GM19239 (cell line): Measurements from ENCODE around the gene IL22RA2.

Source experiments
- DNase-seq: peaks from one replicate; pipeline ENCODE4 v3.0.0; 2011; ENCODE audit warnings: low spot score; ENCODE audit not compliant: insufficient read length
- FAIRE-seq: peaks from 2 replicates; lab custom pipeline; 2011; peaks lifted over from hg19 to GRCh38; lab: Jason Lieb, UNC

Gene IL22RA2

DNA sequence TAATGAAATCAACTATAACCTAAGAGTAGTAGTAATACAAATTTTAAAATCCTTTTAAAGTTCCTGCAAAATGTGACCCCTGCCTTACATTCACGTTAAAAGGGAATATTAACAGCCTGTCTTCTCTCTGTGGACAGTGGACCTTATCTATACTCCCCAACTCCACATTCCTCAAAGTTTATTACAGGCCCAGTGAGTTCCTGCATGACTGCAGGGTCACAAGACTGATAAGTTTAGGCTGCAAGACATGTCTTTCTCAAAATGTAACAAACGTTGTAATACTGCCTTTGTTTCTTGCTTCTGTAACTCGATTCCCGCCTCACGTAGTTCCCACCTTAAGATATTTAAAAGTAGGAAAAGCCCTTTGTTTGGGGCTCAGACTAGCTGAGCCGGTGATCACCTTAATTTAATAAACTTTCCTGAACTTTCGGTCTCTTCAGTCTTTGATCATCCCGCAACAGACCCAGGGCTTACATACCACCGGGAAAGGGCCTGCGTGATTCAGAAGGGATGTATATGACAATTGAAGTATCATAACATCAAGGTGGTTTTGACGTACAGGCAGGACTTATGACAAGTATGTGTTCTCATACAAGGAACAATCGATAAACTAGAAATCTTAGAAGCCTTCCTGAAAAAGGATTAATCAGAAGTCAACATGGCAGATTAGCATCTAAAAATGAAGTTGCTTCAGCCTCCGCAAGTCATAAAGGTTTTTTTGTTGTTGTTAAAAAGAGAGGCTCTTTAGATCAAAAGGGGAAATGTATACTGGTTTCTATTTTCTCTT, 3.0 kb downstream of the IL22RA2 start:
- FAIRE-seq = no peak
- DNase-seq = no peak

GRCh38 chr6:137167702-137168377, 5.6 kb downstream of the IL22RA2 start:
- FAIRE-seq = peak; percentile 76
- DNase-seq = no peak

DNA sequence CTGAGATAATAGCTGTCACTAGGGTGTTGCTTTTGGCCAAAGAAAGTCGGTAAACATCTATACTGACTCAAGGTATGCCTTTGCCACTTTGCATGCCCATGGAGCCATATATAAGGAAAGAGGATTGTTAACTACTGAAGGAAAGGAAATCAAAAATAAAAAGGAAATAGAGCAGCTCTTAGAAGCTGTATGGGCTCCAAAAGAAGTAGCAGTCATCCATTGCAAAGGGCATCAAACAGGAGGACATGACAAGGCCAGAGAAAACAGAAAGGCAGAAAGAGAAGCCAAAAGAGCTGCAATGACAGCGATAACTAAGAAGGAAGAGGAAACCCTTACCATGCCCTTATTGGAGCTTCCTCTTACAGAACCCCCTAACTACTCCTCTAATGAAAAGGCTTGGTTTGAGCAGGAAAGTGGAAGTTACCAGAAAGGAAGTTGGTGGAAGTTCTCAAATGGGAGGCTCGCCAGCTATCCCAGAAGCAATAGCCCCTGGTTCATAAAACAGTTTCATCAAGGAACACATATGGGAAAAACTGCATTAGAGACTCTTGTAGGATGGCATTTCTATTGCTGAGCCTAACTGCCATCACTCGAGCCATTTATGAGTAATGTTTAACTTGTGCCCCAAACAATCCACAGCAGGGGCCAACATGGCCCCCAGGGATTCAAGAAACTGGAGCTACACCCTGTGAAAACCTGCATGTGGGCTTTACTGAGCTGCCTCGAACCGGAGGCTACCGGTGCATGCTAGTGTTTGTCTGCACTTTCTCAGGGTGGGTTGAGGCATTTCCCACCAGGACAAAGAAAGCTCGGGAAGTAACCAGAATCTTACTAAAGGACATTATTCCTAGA, 7.0 kb downstream of the IL22RA2 start:
- FAIRE-seq (no peak), DNase-seq (no peak)

- DNase-seq (no peak), FAIRE-seq (peak; percentile 97)
Observed at GRCh38 chr6:137165375-137166246, 7.8 kb downstream of the IL22RA2 start.

DNA sequence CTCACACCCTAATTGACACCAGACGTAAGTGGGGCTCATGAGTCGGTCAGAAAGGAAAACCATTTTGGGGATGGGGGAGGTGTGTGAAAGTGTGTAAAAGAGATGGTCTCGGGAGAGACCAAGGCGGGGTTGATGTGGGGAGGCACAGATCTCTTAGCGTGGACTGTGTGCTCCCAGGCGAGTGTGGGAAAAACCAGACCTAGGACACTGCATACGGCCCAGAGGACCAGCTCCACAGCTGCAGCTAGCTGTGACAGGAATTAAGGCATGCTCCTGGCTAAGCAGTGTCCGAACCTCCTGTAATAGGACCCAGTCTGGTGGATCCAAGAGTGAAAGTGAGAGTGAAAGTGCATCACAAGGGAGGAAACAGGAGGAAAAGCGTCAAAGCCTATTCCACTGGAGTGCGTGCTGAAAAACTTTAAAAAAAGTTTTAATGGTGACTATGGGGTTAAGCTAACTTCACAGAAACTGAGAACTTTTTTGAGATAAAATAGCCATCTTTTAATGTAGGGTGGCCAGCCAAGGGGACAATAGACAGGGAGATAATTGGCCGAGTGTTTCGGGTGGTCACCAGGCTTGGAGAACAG, 9.6 kb downstream of the IL22RA2 start:
- DNase-seq = no peak
- no peak for FAIRE-seq

DNA sequence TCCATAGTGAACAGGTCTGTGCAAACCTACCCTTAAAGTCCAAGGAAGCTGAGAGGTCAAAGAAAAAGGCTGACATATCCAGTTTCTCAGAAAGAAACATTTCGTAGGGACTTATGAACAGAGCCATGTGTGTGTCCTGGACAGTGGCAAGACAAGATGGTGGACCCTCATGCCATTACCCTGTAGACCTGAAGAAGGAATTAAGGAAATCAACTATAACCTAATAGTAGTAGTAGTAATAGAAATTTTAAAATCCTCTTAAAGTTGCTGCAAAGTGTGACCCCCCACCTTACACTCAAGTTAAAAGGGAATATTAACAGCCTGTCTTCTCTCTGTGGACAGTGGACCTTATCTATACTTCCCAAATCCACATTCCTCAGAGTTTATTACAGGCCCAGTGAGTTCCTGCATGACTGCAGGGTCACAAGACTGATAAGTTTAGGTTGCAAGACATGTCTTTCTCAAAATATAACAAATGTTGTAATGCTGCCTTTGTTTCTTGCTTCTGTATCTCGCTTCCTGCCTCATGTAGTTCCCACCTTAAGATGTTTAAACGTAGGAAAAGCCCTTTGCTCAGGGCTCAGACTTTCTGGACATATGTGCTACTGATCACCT, 10.6 kb downstream of the IL22RA2 start:
- DNase-seq = no peak
- no peak for FAIRE-seq

DNA sequence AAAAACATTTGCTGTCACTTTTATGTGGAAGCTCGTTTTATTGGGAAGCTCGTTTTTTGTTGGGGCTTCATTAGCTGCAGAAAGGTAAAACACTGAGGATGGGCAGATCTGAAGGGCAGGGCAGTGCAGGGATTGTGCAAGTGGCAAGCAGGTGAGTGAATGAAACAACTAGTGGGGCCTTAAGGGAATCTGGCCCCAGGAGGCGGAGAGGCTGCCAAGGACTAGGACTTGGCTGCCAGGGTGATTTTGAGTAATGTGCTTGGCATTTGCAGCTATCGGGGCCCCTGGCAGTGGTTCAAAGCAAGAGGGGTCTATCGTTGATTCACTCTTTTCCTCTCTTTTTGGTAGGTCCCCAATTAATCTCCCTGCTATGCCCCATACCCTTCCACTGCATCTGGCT, 11.5 kb downstream of the IL22RA2 start:
- FAIRE-seq (no peak), DNase-seq (no peak)

GRCh38 chr6:137160763-137161162, 12.7 kb downstream of the IL22RA2 start:
- FAIRE-seq = no peak
- no peak for DNase-seq

DNA sequence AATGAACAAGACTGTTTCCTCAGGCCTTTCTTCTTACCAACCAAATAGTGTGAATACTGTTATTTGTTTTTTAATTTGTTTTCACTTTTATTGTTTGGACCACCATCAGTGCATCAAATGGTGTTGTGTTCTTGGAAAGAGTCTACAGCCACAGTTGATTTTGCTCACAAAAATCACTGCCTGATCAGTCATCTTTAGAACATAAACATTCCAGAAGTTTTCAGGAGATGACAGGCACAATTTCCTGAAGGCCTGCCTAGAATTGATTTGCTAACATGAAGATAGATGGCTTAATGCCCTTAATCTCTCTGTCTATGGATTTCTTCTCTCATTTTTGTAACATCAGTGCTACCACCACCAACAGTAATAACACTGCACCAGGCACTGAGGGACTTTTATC, 13.5 kb downstream of the IL22RA2 start:
- DNase-seq (no peak), FAIRE-seq (no peak)

- FAIRE-seq (no peak), DNase-seq (no peak)
Observed at GRCh38 chr6:137157601-137158000, 15.8 kb downstream of the IL22RA2 start.

- DNase-seq = no peak
- FAIRE-seq = no peak
Observed at GRCh38 chr6:137156650-137157049, 16.8 kb downstream of the IL22RA2 start.

- DNase-seq (no peak), FAIRE-seq (peak; percentile 26)
Observed at GRCh38 chr6:137155830-137156229, 17.6 kb downstream of the IL22RA2 start.

- DNase-seq (no peak), FAIRE-seq (no peak)
Observed at GRCh38 chr6:137150072-137150471, 23.4 kb downstream of the IL22RA2 start.

DNA sequence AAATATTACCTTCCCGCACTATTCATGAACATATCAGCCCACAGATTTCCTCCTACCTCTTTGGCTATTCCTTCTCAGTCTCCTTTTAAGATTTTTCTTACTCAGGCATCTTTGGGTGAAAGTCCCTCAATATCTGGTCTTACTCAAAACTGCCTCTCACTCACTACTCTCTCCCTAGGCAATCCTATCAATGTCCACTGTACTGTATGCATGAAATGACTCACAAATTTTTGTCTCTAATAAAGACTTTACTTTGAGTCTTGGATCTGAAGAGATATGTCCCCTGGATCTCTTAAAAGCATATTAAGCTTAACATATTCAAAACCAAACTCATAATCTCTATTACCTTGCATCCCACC, 24.4 kb downstream of the IL22RA2 start:
- no peak for DNase-seq
- no peak for FAIRE-seq

GRCh38 chr6:137148306-137149034, 25.0 kb downstream of the IL22RA2 start:
- DNase-seq = no peak
- FAIRE-seq = no peak

- DNase-seq = no peak
- no peak for FAIRE-seq
Observed at GRCh38 chr6:137147195-137147594, 26.2 kb downstream of the IL22RA2 start.

- FAIRE-seq (no peak), DNase-seq (no peak)
Observed at GRCh38 chr6:137146206-137146605, 27.2 kb downstream of the IL22RA2 start.

DNA sequence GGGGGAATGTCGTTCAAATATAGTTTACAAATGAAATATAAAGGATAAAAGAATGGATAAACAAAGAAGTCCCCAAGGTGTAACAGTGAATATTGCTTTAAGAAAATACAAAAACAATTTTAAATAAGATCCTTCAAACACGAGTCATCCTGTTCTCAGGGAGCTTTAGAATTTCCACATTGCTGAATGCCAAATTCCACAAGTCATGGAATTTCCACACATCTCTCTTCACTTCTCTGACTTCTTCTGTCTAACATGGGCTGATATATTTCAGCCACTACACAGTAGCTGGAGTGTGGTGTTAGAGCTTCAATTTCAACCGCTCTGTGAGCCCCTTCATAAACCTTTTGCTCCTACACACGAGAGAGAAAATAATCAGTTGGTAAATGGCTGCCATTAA, 28.0 kb downstream of the IL22RA2 start:
- no peak for DNase-seq
- no peak for FAIRE-seq

GRCh38 chr6:137136065-137136464, 37.4 kb downstream of the IL22RA2 start:
- DNase-seq (no peak), FAIRE-seq (no peak)
